Neural cell (in vitro differentiated cells): Measurements from ENCODE around the gene SPON1. TPM values are rescaled to one million over a fixed set of nuclear protein-coding genes. Genes with fewer than 3 reads are reported as not detected.

Source experiments
- H2AFZ ChIP-seq: fragments of 200-600, 300-800 bp; sonication (generic), shearing (Covaris generic); 2 replicates; pipeline ENCODE4 v1.6.0; 2014; ENCODE audit warnings: low read depth, mild to moderate bottlenecking, antibody characterized with exemption, low read length, moderate library complexity
- H3F3A ChIP-seq: fragments of 200-600 bp; shearing (Covaris generic); 2 replicates; pipeline ENCODE4 v1.6.1; 2016; ENCODE audit warnings: mild to moderate bottlenecking, moderate library complexity, mixed read lengths, antibody characterized with exemption, low read length; ENCODE audit not compliant: insufficient read depth, poor library complexity, severe bottlenecking
- H3K27ac ChIP-seq: fragments of 200-600, 300-800 bp; sonication (generic), shearing (Covaris generic); 2 replicates; pipeline ENCODE4 v1.5.1; 2014; ENCODE audit warnings: mild to moderate bottlenecking, low read length, moderate library complexity
- H3K27me3 ChIP-seq: fragments of 300-800, 200-600 bp; sonication (generic), shearing (Covaris generic); 2 replicates; pipeline ENCODE4 v1.6.0; 2014; ENCODE audit warnings: mild to moderate bottlenecking, low read depth, low read length, moderate library complexity; ENCODE audit not compliant: insufficient read depth
- H3K36me3 ChIP-seq: fragments of 300-800, 200-600 bp; sonication (generic), shearing (Covaris generic); 2 replicates; pipeline ENCODE4 v1.5.1; 2014; ENCODE audit warnings: mild to moderate bottlenecking, antibody characterized with exemption, low read length, moderate library complexity; ENCODE audit not compliant: insufficient read depth
- H3K4me2 ChIP-seq: fragments of 300-800, 200-600 bp; sonication (generic), shearing (Covaris generic); 2 replicates; pipeline ENCODE4 v1.6.0; 2014; ENCODE audit warnings: mild to moderate bottlenecking, low read length
- H3K4me3 ChIP-seq: fragments of 300-800, 200-600 bp; sonication (generic), shearing (Covaris generic); 2 replicates; pipeline ENCODE4 v1.5.1; 2014; ENCODE audit warnings: mild to moderate bottlenecking, low read length, moderate library complexity
- H3K79me2 ChIP-seq: fragments of 200-600 bp; shearing (Covaris generic); replicated peaks from 2 replicates; pipeline ENCODE4 v1.6.0; 2014; ENCODE audit warnings: mild to moderate bottlenecking, low read length, moderate library complexity; ENCODE audit not compliant: insufficient read depth
- H3K9ac ChIP-seq: fragments of 300-800, 200-600 bp; sonication (generic), shearing (Covaris generic); 2 replicates; pipeline ENCODE4 v1.6.1; 2016; ENCODE audit warnings: mild to moderate bottlenecking, low read length, mixed read lengths
- H3K9me2 ChIP-seq: fragments of 200-600 bp; shearing (Covaris generic); 2 replicates; pipeline ENCODE4 v1.6.1; 2016; ENCODE audit warnings: mild to moderate bottlenecking, low read length, mixed read lengths; ENCODE audit not compliant: insufficient read depth
- H3K9me3 ChIP-seq: fragments of 200-600, 300-800 bp; sonication (generic), shearing (Covaris generic); 2 replicates; pipeline ENCODE4 v1.6.1; 2016; ENCODE audit warnings: mild to moderate bottlenecking, mixed run types, low read length, moderate library complexity, mixed read lengths
- H4K20me1 ChIP-seq: fragments of 200-600 bp; shearing (Covaris generic); 2 replicates; pipeline ENCODE4 v1.6.1; 2016; ENCODE audit warnings: mild to moderate bottlenecking, mixed run types; ENCODE audit not compliant: insufficient read depth
- EP300 ChIP-seq: fragments of 450-650 bp; conservative IDR thresholded peaks from 2 replicates; pipeline ENCODE4 v1.6.1; 2014; ENCODE audit warnings: antibody characterized with exemption, mild to moderate bottlenecking, moderate library complexity; ENCODE audit not compliant: poor library complexity, severe bottlenecking
- EZH2 ChIP-seq: fragments of 200-600, 300-800 bp; shearing (Covaris generic), sonication (generic); IDR thresholded peaks from 2 replicates; pipeline ENCODE4 v1.6.1; 2014; ENCODE audit warnings: antibody characterized with exemption, low read length, borderline replicate concordance, mild to moderate bottlenecking; ENCODE audit not compliant: insufficient read depth, poor library complexity, severe bottlenecking
- MXI1 ChIP-seq: fragments of 450-650 bp; conservative IDR thresholded peaks from 2 replicates; pipeline ENCODE4 v1.6.1; 2014; ENCODE audit warnings: antibody characterized with exemption, mild to moderate bottlenecking; ENCODE audit not compliant: poor library complexity, severe bottlenecking
- POLR2AphosphoS5 ChIP-seq: IDR thresholded peaks from 2 replicates; pipeline ENCODE4 v1.6.1; 2012
- RAD21 ChIP-seq: fragments of 450-650 bp; conservative IDR thresholded peaks from 2 replicates; pipeline ENCODE4 v1.6.1; 2014; ENCODE audit warnings: antibody characterized with exemption, mild to moderate bottlenecking, moderate library complexity
- SMC3 ChIP-seq: fragments of 450-650 bp; conservative IDR thresholded peaks from 2 replicates; pipeline ENCODE4 v1.6.1; 2014; ENCODE audit warnings: antibody characterized with exemption, mild to moderate bottlenecking, moderate library complexity; ENCODE audit not compliant: poor library complexity
- TAF1 ChIP-seq: IDR thresholded peaks from 2 replicates; pipeline ENCODE4 v1.6.1; 2012; ENCODE audit warnings: low read depth
- polyA plus RNA-seq: library from polyadenylated mRNA; depleted of rRNA; stranded (reverse); fragments of >200 nt; gene quantifications from 2 replicates; pipeline ENCODE4 v1.2.3, GENCODE V29; 2014
- TF ChIP-seq, protein P1 (sequence below): IDR thresholded peaks from 2 replicates; pipeline ENCODE4 v1.6.1; 2012; ENCODE audit warnings: borderline replicate concordance
- TF ChIP-seq, protein P2 (sequence below): fragments of 450-650 bp; IDR thresholded peaks from 2 replicates; pipeline ENCODE4 v1.5.1; 2014; ENCODE audit warnings: antibody characterized with exemption, mild to moderate bottlenecking, moderate library complexity; ENCODE audit not compliant: poor library complexity, severe bottlenecking

Gene SPON1
- polyA plus RNA-seq, 1 donor from 2014 or later, result 0.66 TPM

DNA sequence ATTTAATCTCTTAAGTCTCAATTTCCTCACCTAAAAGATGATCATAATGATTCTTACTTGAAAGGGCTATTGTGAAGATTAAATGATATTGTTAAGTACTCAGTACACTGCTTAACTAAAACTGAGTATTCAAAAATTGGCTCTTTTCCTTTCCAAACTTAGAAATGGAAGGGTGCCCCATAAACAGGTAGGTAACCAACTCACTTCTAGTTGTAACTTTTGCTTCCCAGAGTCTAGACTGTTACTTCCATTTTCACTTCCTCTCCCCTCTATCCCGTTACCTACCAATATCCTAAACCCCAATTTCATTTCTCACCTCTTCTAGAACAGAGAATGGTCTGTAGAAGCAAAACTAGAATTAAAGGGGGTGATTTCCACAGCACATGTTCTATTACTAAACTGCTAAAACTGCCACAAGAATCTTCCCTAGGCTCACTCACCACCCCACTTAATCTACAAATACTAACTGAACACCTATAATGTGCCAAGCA lies 346.4 kb downstream of the SPON1 start:
- Histone ChIP-seq H3K27me3 (no peaks in the 10 kb centered on the region), H3K9me2 (no peaks in the 10 kb centered on the region), H2AFZ (no peak overlapping the region), H3K9me3 (no peaks in the 10 kb centered on the region), H3F3A (no peaks in the 10 kb centered on the region), H3K36me3 (no peaks in the 10 kb centered on the region), H3K4me3 (no peak overlapping the region), H4K20me1 (no peaks in the 10 kb centered on the region), H3K27ac (no peak overlapping the region), H3K79me2 (no peaks in the 10 kb centered on the region), H3K4me2 (no peak overlapping the region), H3K9ac (no peak overlapping the region)
- TF ChIP-seq RAD21 (no peak), SMC3 (no peak), EZH2 (no peak), POLR2AphosphoS5 (no peak), TAF1 (no peak), EP300 (no peak), MXI1 (no peak)
- TF ChIP-seq, protein P1, sequence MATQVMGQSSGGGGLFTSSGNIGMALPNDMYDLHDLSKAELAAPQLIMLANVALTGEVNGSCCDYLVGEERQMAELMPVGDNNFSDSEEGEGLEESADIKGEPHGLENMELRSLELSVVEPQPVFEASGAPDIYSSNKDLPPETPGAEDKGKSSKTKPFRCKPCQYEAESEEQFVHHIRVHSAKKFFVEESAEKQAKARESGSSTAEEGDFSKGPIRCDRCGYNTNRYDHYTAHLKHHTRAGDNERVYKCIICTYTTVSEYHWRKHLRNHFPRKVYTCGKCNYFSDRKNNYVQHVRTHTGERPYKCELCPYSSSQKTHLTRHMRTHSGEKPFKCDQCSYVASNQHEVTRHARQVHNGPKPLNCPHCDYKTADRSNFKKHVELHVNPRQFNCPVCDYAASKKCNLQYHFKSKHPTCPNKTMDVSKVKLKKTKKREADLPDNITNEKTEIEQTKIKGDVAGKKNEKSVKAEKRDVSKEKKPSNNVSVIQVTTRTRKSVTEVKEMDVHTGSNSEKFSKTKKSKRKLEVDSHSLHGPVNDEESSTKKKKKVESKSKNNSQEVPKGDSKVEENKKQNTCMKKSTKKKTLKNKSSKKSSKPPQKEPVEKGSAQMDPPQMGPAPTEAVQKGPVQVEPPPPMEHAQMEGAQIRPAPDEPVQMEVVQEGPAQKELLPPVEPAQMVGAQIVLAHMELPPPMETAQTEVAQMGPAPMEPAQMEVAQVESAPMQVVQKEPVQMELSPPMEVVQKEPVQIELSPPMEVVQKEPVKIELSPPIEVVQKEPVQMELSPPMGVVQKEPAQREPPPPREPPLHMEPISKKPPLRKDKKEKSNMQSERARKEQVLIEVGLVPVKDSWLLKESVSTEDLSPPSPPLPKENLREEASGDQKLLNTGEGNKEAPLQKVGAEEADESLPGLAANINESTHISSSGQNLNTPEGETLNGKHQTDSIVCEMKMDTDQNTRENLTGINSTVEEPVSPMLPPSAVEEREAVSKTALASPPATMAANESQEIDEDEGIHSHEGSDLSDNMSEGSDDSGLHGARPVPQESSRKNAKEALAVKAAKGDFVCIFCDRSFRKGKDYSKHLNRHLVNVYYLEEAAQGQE, result no peak
- TF ChIP-seq, protein P2, sequence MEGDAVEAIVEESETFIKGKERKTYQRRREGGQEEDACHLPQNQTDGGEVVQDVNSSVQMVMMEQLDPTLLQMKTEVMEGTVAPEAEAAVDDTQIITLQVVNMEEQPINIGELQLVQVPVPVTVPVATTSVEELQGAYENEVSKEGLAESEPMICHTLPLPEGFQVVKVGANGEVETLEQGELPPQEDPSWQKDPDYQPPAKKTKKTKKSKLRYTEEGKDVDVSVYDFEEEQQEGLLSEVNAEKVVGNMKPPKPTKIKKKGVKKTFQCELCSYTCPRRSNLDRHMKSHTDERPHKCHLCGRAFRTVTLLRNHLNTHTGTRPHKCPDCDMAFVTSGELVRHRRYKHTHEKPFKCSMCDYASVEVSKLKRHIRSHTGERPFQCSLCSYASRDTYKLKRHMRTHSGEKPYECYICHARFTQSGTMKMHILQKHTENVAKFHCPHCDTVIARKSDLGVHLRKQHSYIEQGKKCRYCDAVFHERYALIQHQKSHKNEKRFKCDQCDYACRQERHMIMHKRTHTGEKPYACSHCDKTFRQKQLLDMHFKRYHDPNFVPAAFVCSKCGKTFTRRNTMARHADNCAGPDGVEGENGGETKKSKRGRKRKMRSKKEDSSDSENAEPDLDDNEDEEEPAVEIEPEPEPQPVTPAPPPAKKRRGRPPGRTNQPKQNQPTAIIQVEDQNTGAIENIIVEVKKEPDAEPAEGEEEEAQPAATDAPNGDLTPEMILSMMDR, result no peak

DNA sequence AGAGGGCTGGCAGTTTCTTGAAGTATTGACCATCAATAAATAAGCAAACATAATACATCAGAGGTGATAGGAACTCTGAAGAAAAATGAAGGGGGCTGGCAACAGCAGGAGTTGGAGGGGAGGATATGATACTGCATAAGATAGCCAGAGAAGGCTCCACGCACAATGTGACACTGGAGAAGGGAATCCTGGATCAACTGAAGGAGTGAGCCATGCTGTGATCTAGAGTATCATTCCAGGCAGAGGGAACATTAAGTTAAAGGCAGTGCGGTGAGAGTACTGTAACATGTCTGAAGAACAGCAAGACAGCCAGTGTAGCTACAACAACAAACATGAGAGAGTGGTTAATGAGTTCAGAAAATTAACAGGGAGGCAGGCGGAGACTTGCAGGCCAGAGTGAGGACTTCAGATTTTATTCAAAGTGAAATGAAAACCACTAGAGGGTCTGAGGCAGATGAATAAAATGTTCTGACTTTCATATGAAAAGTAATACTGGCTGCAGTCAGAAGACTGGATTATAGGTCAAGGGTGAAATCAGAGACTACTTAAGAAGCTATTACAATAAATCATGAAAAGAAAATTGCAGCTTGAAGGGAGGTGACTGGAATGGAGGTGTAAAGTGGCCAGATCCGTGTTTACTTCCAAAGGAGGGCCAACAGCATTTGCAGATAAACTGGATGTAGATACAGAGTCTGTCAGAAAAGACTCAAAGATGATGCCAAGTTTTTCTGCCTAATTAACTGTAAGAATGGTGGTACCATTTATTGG lies 347.1 kb downstream of the SPON1 start:
- no peaks in the 10 kb centered on the region for H3K79me2 ChIP-seq
- H3K4me2 ChIP-seq, result no peak overlapping the region
- no peaks in the 10 kb centered on the region for H3K9me2 ChIP-seq
- H3K27ac ChIP-seq, result no peak overlapping the region
- no peaks in the 10 kb centered on the region for H4K20me1 ChIP-seq
- no peaks in the 10 kb centered on the region for H3F3A ChIP-seq
- no peaks in the 10 kb centered on the region for H3K36me3 ChIP-seq
- no peaks in the 10 kb centered on the region for H3K27me3 ChIP-seq
- no peaks in the 10 kb centered on the region for H3K9me3 ChIP-seq
- H2AFZ ChIP-seq, result no peak overlapping the region
- no peak overlapping the region for H3K4me3 ChIP-seq
- no peak for TF ChIP-seq EZH2
- no peak for TF ChIP-seq SMC3
- TF ChIP-seq, protein P2, result no peak
- TF ChIP-seq POLR2AphosphoS5, result no peak
- TF ChIP-seq, protein P1, result no peak
- TF ChIP-seq RAD21, result no peak
- no peak for TF ChIP-seq MXI1
- no peak for TF ChIP-seq TAF1
- TF ChIP-seq EP300, result no peak
- H3K9ac ChIP-seq, result no peak overlapping the region
